GF-D8 (cell line): Measurements from ENCODE around the gene CALR3.

Experiments used
- DNase-seq: peaks from one replicate; lab custom pipeline; 2025; lab: John Stamatoyannopoulos, UW

The CALR3 gene

GRCh38 chr19:16429066-16429758 lies 66.8 kb downstream of the CALR3 start:
- no peak for DNase-seq
